Measurements from ENCODE around the gene RPL18. TPM values are rescaled to one million over a fixed set of nuclear protein-coding genes. Genes with fewer than 3 reads are reported as not detected.

Gene RPL18
- total RNA-seq, 1 experiment from 2014 or later: 1,812 TPM

GRCh38 chr19:48665786-48666185, 46.8 kb upstream of the RPL18 start:
- peaks cover 11% of the 10 kb centered on the region for H3K9me3 Mint-ChIP-seq (ENCODE audit: unreplicated experiment)
- POLR2A ChIA-PET: no interaction called here
- H3K4me3 Mint-ChIP-seq (ENCODE audit: unreplicated experiment): no peak overlapping the region
- Histone ChIP-seq H3K27me3 (replicated peaks; ENCODE audit: control insufficient read depth, insufficient read depth, low read length) (no peaks in the 10 kb centered on the region), H3K36me3 (ENCODE audit: control insufficient read depth, insufficient read depth, low read length) (no peaks in the 10 kb centered on the region), H3K9me3 (no peaks in the 10 kb centered on the region), H3K4me1 (peaks cover 17% of the 10 kb centered on the region), H3K4me3 (ENCODE audit: low read depth, low read length) (no peak overlapping the region)
- intact Hi-C loops (cut with micrococcal nuclease; ENCODE audit: unreplicated experiment): no loop called here
- DNase-seq: peak in 1 of 2 experiments; percentile 51
- peak overlapping the region; percentile 69 for H3K27ac Mint-ChIP-seq (ENCODE audit: unreplicated experiment)
- H3K36me3 Mint-ChIP-seq (ENCODE audit: insufficient read depth, unreplicated experiment): peaks cover 8% of the 10 kb centered on the region
- TF ChIP-seq CTCF (IDR thresholded peaks at IDR 0.05; ENCODE audit: insufficient read depth in 1 of 2, low read depth in 1 of 2, low read length in 1 of 2, severe bottlenecking in 1 of 2, unreplicated experiment in 1 of 2): no peak
- no peaks in the 10 kb centered on the region for H3K27me3 Mint-ChIP-seq (ENCODE audit: insufficient read depth, unreplicated experiment)
- BruUV-seq (replicated peaks): no TSS peak
- CTCF ChIA-PET: no interaction called here
- H3K4me1 Mint-ChIP-seq (ENCODE audit: low read depth, unreplicated experiment): peaks cover 7% of the 10 kb centered on the region

GRCh38 chr19:48664476-48664875, 45.5 kb upstream of the RPL18 start:
- TF ChIP-seq CTCF (IDR thresholded peaks at IDR 0.05; ENCODE audit: insufficient read depth in 1 of 2, low read depth in 1 of 2, low read length in 1 of 2, severe bottlenecking in 1 of 2, unreplicated experiment in 1 of 2): no peak
- ChIA-PET CTCF (no interaction called here), POLR2A (interaction anchor here (0.6 kb wide), 1 partner anchor 208 kb away, joined by 3 read pairs; the partner anchor contains the start of gene PPP1R15A)
- Histone ChIP-seq H3K4me1 (peaks cover 21% of the 10 kb centered on the region; the same call in 1 of the 2 replicates), H3K9me3 (no peaks in the 10 kb centered on the region), H3K4me3 (ENCODE audit: low read depth, low read length) (no peak overlapping the region), H3K36me3 (ENCODE audit: control insufficient read depth, insufficient read depth, low read length) (no peaks in the 10 kb centered on the region), H3K27me3 (replicated peaks; ENCODE audit: control insufficient read depth, insufficient read depth, low read length) (no peaks in the 10 kb centered on the region)
- peaks cover 7% of the 10 kb centered on the region for H3K4me1 Mint-ChIP-seq (ENCODE audit: low read depth, unreplicated experiment)
- no peak for DNase-seq
- H3K27ac Mint-ChIP-seq (ENCODE audit: unreplicated experiment): no peak overlapping the region
- intact Hi-C loops (cut with micrococcal nuclease; ENCODE audit: unreplicated experiment): no loop called here
- peaks cover 3% of the 10 kb centered on the region for H3K9me3 Mint-ChIP-seq (ENCODE audit: unreplicated experiment)
- H3K27me3 Mint-ChIP-seq (ENCODE audit: insufficient read depth, unreplicated experiment): no peaks in the 10 kb centered on the region
- H3K4me3 Mint-ChIP-seq (ENCODE audit: unreplicated experiment): no peak overlapping the region
- peaks cover 9% of the 10 kb centered on the region for H3K36me3 Mint-ChIP-seq (ENCODE audit: insufficient read depth, unreplicated experiment)
- BruUV-seq (replicated peaks): no TSS peak

- BruUV-seq (replicated peaks): no TSS peak
- no peak for DNase-seq
Observed at GRCh38 chr19:48663667-48664066, 44.7 kb upstream of the RPL18 start.

More at GRCh38 chr19:48663667-48664066, 44.7 kb upstream of the RPL18 start:
- H3K9me3 ChIP-seq: no peaks in the 10 kb centered on the region
- Mint-ChIP-seq H3K36me3 (ENCODE audit: insufficient read depth, unreplicated experiment) (peaks cover 9% of the 10 kb centered on the region), H3K9me3 (ENCODE audit: unreplicated experiment) (no peaks in the 10 kb centered on the region), H3K27me3 (ENCODE audit: insufficient read depth, unreplicated experiment) (no peaks in the 10 kb centered on the region), H3K27ac (ENCODE audit: unreplicated experiment) (no peak overlapping the region), H3K4me1 (ENCODE audit: low read depth, unreplicated experiment) (peaks cover 7% of the 10 kb centered on the region), H3K4me3 (ENCODE audit: unreplicated experiment) (no peak overlapping the region)
- no peak overlapping the region for H3K4me3 ChIP-seq (ENCODE audit: low read depth, low read length)
- H3K27me3 ChIP-seq (replicated peaks; ENCODE audit: control insufficient read depth, insufficient read depth, low read length): no peaks in the 10 kb centered on the region
- intact Hi-C loops (cut with micrococcal nuclease; ENCODE audit: unreplicated experiment): no loop called here
- TF ChIP-seq CTCF (IDR thresholded peaks at IDR 0.05; ENCODE audit: insufficient read depth in 1 of 2, low read depth in 1 of 2, low read length in 1 of 2, severe bottlenecking in 1 of 2, unreplicated experiment in 1 of 2): no peak
- CTCF ChIA-PET: no interaction called here
- peaks cover 21% of the 10 kb centered on the region; the same call in 1 of the 2 replicates for H3K4me1 ChIP-seq
- H3K36me3 ChIP-seq (ENCODE audit: control insufficient read depth, insufficient read depth, low read length): no peaks in the 10 kb centered on the region
- POLR2A ChIA-PET: no interaction called here

All from Caco-2 (cell line).